GM23338 (cell line): ENCODE data around the gene DGCR8.

ENCODE experiments used
- EZH2 ChIP-seq: fragments of 200-600 bp; sonication (generic); IDR thresholded peaks from one replicate; pipeline ENCODE4 v1.8.0; 2017; ENCODE audit warnings: antibody characterized with exemption, mild to moderate bottlenecking, low read depth; ENCODE audit not compliant: unreplicated experiment
- JUNB ChIP-seq: IDR thresholded peaks from one replicate; pipeline ENCODE4 v1.6.1; 2016; ENCODE audit warnings: antibody characterized with exemption; ENCODE audit not compliant: unreplicated experiment
- TF ChIP-seq, protein P1 (sequence below), 2 experiments: fragments of 200-600 bp in 1 of 2; sonication (generic) in 1 of 2; conservative IDR thresholded peaks; 2 replicates each; pipeline versions ENCODE4 v1.5.1 to v1.6.1; 2016 to 2017; ENCODE audit warnings: antibody characterized with exemption in 2 of 2, low read depth in 2 of 2, mild to moderate bottlenecking in 2 of 2, moderate library complexity in 1 of 2

DNA sequence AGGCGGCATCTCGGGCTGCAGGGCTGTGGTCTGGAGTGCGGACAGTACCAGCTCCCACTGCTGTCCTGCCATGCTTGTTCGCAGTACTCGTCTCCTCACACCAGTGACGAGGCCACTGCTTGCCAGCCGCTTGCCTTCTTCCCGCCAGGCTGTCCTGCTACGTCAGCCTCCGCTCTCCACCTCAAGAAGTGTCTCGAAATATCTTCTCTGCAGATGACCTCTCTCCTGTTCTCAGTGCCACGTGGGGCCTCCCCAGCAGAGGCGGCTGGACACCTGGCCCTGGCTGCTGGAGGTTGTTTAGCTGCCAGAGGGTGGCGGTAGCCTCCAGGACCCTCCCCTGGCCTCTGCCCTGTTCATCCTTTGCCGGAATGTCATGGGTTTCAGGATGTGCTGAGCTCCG, 73.9 kb downstream of the DGCR8 start:
- TF ChIP-seq, protein P1, sequence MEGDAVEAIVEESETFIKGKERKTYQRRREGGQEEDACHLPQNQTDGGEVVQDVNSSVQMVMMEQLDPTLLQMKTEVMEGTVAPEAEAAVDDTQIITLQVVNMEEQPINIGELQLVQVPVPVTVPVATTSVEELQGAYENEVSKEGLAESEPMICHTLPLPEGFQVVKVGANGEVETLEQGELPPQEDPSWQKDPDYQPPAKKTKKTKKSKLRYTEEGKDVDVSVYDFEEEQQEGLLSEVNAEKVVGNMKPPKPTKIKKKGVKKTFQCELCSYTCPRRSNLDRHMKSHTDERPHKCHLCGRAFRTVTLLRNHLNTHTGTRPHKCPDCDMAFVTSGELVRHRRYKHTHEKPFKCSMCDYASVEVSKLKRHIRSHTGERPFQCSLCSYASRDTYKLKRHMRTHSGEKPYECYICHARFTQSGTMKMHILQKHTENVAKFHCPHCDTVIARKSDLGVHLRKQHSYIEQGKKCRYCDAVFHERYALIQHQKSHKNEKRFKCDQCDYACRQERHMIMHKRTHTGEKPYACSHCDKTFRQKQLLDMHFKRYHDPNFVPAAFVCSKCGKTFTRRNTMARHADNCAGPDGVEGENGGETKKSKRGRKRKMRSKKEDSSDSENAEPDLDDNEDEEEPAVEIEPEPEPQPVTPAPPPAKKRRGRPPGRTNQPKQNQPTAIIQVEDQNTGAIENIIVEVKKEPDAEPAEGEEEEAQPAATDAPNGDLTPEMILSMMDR (conservative IDR thresholded peaks at IDR 0.05; ENCODE audit: low read depth in 2 of 2): peak; percentile 28 to 55; a peak in 3 of 4 replicates
- TF ChIP-seq EZH2 (no peak), JUNB (no peak)
